Occipital lobe (tissue), 2 donors: ENCODE data around the gene PLEKHH2. TPM values are rescaled to one million over a fixed set of nuclear protein-coding genes. Genes with fewer than 3 reads are reported as not detected.

Experiments
- DNase-seq: peaks from one replicate; lab custom pipeline; 2025; lab: John Stamatoyannopoulos, UW
- total RNA-seq: library from RNA; depleted of rRNA; stranded (reverse); fragments of >200 nt; gene quantifications from one replicate; pipeline ENCODE4 v1.2.3, GENCODE V29; 2014

PLEKHH2 gene
- total RNA-seq, 1 donor from 2014 or later = 8.4 TPM

GRCh38 chr2:43758739-43759138, 121.7 kb downstream of the PLEKHH2 start:
- no peak for DNase-seq

GRCh38 chr2:43759195-43759594, 122.1 kb downstream of the PLEKHH2 start:
- DNase-seq = no peak

- no peak for DNase-seq
Measured at GRCh38 chr2:43762286-43762685, 125.2 kb downstream of the PLEKHH2 start.

- DNase-seq = no peak
Measured at GRCh38 chr2:43763091-43763490, 126.0 kb downstream of the PLEKHH2 start.

GRCh38 chr2:43764086-43764705, 127.1 kb downstream of the PLEKHH2 start:
- no peak for DNase-seq

- DNase-seq = no peak
Measured at GRCh38 chr2:43766006-43766405, 128.9 kb downstream of the PLEKHH2 start.

- peak; percentile 88 for DNase-seq
Measured at GRCh38 chr2:43773876-43774613, 137.0 kb downstream of the PLEKHH2 start, which contains the start of gene DYNC2LI1. Gene DYNC2LI1, plus strand, starts transcription at chr2:43774039. Its CDS starts 100 bp downstream, at chr2:43774139.

GRCh38 chr2:43774617-43775016, 137.6 kb downstream of the PLEKHH2 start:
- DNase-seq = no peak

GRCh38 chr2:43776324-43776723, 139.3 kb downstream of the PLEKHH2 start:
- DNase-seq = no peak

GRCh38 chr2:43777306-43777926, 140.4 kb downstream of the PLEKHH2 start:
- DNase-seq = no peak

GRCh38 chr2:43778233-43778632, 141.2 kb downstream of the PLEKHH2 start:
- no peak for DNase-seq

- no peak for DNase-seq
Measured at GRCh38 chr2:43787895-43788294, 150.8 kb downstream of the PLEKHH2 start.

GRCh38 chr2:43788646-43789045, 151.6 kb downstream of the PLEKHH2 start:
- no peak for DNase-seq

- no peak for DNase-seq
Measured at GRCh38 chr2:43790147-43790546, 153.1 kb downstream of the PLEKHH2 start.

GRCh38 chr2:43791035-43791765, 154.1 kb downstream of the PLEKHH2 start:
- DNase-seq = no peak

- no peak for DNase-seq
Measured at GRCh38 chr2:43792653-43793052, 155.6 kb downstream of the PLEKHH2 start.

- no peak for DNase-seq
Measured at GRCh38 chr2:43794956-43795355, 157.9 kb downstream of the PLEKHH2 start.

- no peak for DNase-seq
Measured at GRCh38 chr2:43796206-43796605, 159.1 kb downstream of the PLEKHH2 start.

GRCh38 chr2:43798300-43798699, 161.2 kb downstream of the PLEKHH2 start:
- DNase-seq = no peak

GRCh38 chr2:43800894-43801293, 163.8 kb downstream of the PLEKHH2 start:
- DNase-seq = no peak

- no peak for DNase-seq
Measured at GRCh38 chr2:43802135-43802534, 165.1 kb downstream of the PLEKHH2 start.

- DNase-seq = no peak
Measured at GRCh38 chr2:43803113-43803512, 166.1 kb downstream of the PLEKHH2 start.
